Mammary epithelial cell (primary cell): ENCODE data around the gene TACC2.

Experiments used
- CTCF ChIP-seq, 2 donors: IDR thresholded peaks in 1 of 2; conservative IDR thresholded peaks in 1 of 2; 2 replicates each; pipeline ENCODE4 v1.5.1; 2011 to 2012; ENCODE audit warnings: inconsistent platforms in 2 of 2, low read length in 2 of 2, mild to moderate bottlenecking in 2 of 2, control low read depth in 1 of 2, low read depth in 1 of 2; ENCODE audit not compliant: insufficient read depth in 1 of 2; ENCODE audit errors: extremely low read depth in 1 of 2
- EZH2 ChIP-seq: IDR thresholded peaks from 2 replicates; pipeline ENCODE4 v1.6.1; 2012; ENCODE audit warnings: low read length, inconsistent platforms, borderline replicate concordance

GRCh38 chr10:122112625-122113160 is 123.7 kb downstream of the TACC2 start:
- peak; percentile 41 to 76 for TF ChIP-seq CTCF (conservative IDR thresholded peaks at IDR 0.05 in 1 of 2, IDR thresholded peaks at IDR 0.05 in 1 of 2; ENCODE audit: extremely low read depth in 1 of 2, insufficient read depth in 1 of 2, low read depth in 1 of 2, low read length in 2 of 2)
- no peak for TF ChIP-seq EZH2
